HepG2 (cell line): ENCODE measurements around the gene ADSS1. TPM values are rescaled to one million over a fixed set of nuclear protein-coding genes. Genes with fewer than 3 reads are reported as not detected.

Experiments
- AHR ChIP-seq: IDR thresholded peaks from 2 replicates; pipeline ENCODE4 v1.6.1; 2018; ENCODE audit warnings: missing genetic modification reagents, missing compliant biosample characterization
- ARNTL ChIP-seq: sonication (generic); formaldehyde crosslinking; IDR thresholded peaks from 2 replicates; pipeline ENCODE4 v1.4.0; 2020; ENCODE audit warnings: mild to moderate bottlenecking, missing genetic modification reagents
- CBX1 ChIP-seq: IDR thresholded peaks from one replicate; pipeline ENCODE4 v1.6.1; 2016; ENCODE audit warnings: antibody characterized with exemption, low read depth
- CBX2 ChIP-seq, 2 experiments: fragments of 200-600 bp in 1 of 2; sonication (generic); formaldehyde crosslinking in 1 of 2; IDR thresholded peaks; 2 replicates each; pipeline versions ENCODE4 v1.7.0 to v1.8.1; 2018 to 2022; ENCODE audit warnings: low read depth in 2 of 2, low read length in 1 of 2, mild to moderate bottlenecking in 1 of 2, missing genetic modification reagents in 1 of 2
- DPF2 ChIP-seq: sonication (generic); formaldehyde crosslinking; IDR thresholded peaks from 2 replicates; pipeline ENCODE4 v1.4.0; 2020; ENCODE audit warnings: mild to moderate bottlenecking, low read depth, missing genetic modification reagents, borderline replicate concordance
- EHMT2 ChIP-seq: fragments of 200-600 bp; sonication (generic); IDR thresholded peaks from 2 replicates; pipeline ENCODE4 v1.7.0; 2017; ENCODE audit warnings: antibody characterized with exemption, low read depth, low read length, borderline replicate concordance
- GABPA ChIP-seq, 2 experiments: IDR thresholded peaks; 2 replicates each; pipeline ENCODE4 v1.6.1; 2011 to 2016; ENCODE audit warnings: low read depth in 2 of 2, low read length in 1 of 2, missing biosample characterization in 1 of 2, missing genetic modification characterization in 1 of 2
- GTF3A ChIP-seq: sonication (generic); formaldehyde crosslinking; conservative IDR thresholded peaks from 2 replicates; pipeline ENCODE4 v1.4.0; 2020; ENCODE audit warnings: mild to moderate bottlenecking, missing genetic modification reagents
- GZF1 ChIP-seq: sonication (generic); formaldehyde crosslinking; IDR thresholded peaks from 2 replicates; pipeline ENCODE4 v1.5.1; 2020; ENCODE audit warnings: mild to moderate bottlenecking, missing genetic modification reagents
- JARID2 ChIP-seq: sonication (generic); formaldehyde crosslinking; IDR thresholded peaks from 2 replicates; pipeline ENCODE4 v1.8.1; 2023; ENCODE audit warnings: missing genetic modification reagents, inconsistent platforms; ENCODE audit not compliant: insufficient replicate concordance
- MAFG ChIP-seq: sonication (generic); formaldehyde crosslinking; IDR thresholded peaks from 2 replicates; pipeline ENCODE4 v1.5.1; 2020; ENCODE audit warnings: mild to moderate bottlenecking, missing genetic modification reagents
- NFKBIZ ChIP-seq: IDR thresholded peaks from 2 replicates; pipeline ENCODE4 v1.6.1; 2018; ENCODE audit warnings: missing genetic modification reagents, missing compliant biosample characterization
- NFRKB ChIP-seq: fragments of 450-650 bp; IDR thresholded peaks from 2 replicates; pipeline ENCODE4 v1.6.1; 2017
- POLR2AphosphoS2 ChIP-seq: IDR thresholded peaks from 2 replicates; pipeline ENCODE4 v1.6.1; 2011; ENCODE audit warnings: low read depth, low read length, improper control_type of control experiment
- RFX5 ChIP-seq: IDR thresholded peaks from 2 replicates; pipeline ENCODE4 v1.6.1; 2011; ENCODE audit warnings: low read depth, low read length, improper control_type of control experiment
- RNF2 ChIP-seq: fragments of 450-650 bp; conservative IDR thresholded peaks from 2 replicates; pipeline ENCODE4 v1.6.1; 2016; ENCODE audit warnings: low read depth
- SAFB2 ChIP-seq: sonication (generic); formaldehyde crosslinking; IDR thresholded peaks from 2 replicates; pipeline ENCODE4 v1.5.1; 2020; ENCODE audit warnings: missing genetic modification reagents, low read depth, mild to moderate bottlenecking, borderline replicate concordance
- SETDB1 ChIP-seq: sonication (generic); formaldehyde crosslinking; IDR thresholded peaks from 2 replicates; pipeline ENCODE4 v1.5.1; 2020; ENCODE audit warnings: missing genetic modification reagents, mild to moderate bottlenecking, borderline replicate concordance
- SIX1 ChIP-seq: sonication (generic); formaldehyde crosslinking; IDR thresholded peaks from 2 replicates; pipeline ENCODE4 v1.4.0; 2020; ENCODE audit warnings: missing genetic modification reagents, borderline replicate concordance
- SMARCE1 ChIP-seq: fragments of 450-650 bp; IDR thresholded peaks from 2 replicates; pipeline ENCODE4 v1.6.1; 2017; ENCODE audit warnings: borderline replicate concordance
- SOX6 ChIP-seq, 2 experiments: fragments of 450-650 bp in 1 of 2; sonication (generic) in 1 of 2; formaldehyde crosslinking in 1 of 2; IDR thresholded peaks; 2 replicates each; pipeline versions ENCODE4 v1.4.0 to v1.6.1; 2017 to 2020; ENCODE audit warnings: antibody characterized with exemption in 1 of 2, mild to moderate bottlenecking in 1 of 2, missing genetic modification reagents in 1 of 2
- SRSF9 ChIP-seq: fragments of 200-400 bp; formaldehyde crosslinking; IDR thresholded peaks from 2 replicates; pipeline ENCODE4 v1.6.1; 2018; ENCODE audit warnings: borderline replicate concordance, mild to moderate bottlenecking, low read depth, low read length; ENCODE audit not compliant: insufficient read depth, poor library complexity, severe bottlenecking
- TMF1 ChIP-seq: sonication (generic); formaldehyde crosslinking; IDR thresholded peaks from 2 replicates; pipeline ENCODE4 v1.8.1; 2022; ENCODE audit warnings: low read depth, missing genetic modification reagents
- ZFX ChIP-seq: sonication (generic); formaldehyde crosslinking; IDR thresholded peaks from 2 replicates; pipeline ENCODE4 v1.4.0; 2020; ENCODE audit warnings: mild to moderate bottlenecking, low read depth, missing genetic modification reagents, moderate library complexity
- ZNF331 ChIP-seq: sonication (generic); formaldehyde crosslinking; IDR thresholded peaks from 2 replicates; pipeline ENCODE4 v1.4.0; 2020; ENCODE audit warnings: missing genetic modification reagents
- ZNF816 ChIP-seq: sonication (generic); formaldehyde crosslinking; IDR thresholded peaks from 2 replicates; pipeline ENCODE4 v1.8.0; 2022; ENCODE audit warnings: missing genetic modification reagents, mild to moderate bottlenecking, borderline replicate concordance
- ZNF83 ChIP-seq: sonication (generic); formaldehyde crosslinking; IDR thresholded peaks from 2 replicates; pipeline ENCODE4 v1.4.0; 2020; ENCODE audit warnings: missing genetic modification reagents, mild to moderate bottlenecking, borderline replicate concordance
- ZNF878 ChIP-seq: sonication (generic); formaldehyde crosslinking; IDR thresholded peaks from 2 replicates; pipeline ENCODE4 v1.8.1; 2023; ENCODE audit warnings: mild to moderate bottlenecking, missing genetic modification reagents, moderate library complexity
- ZSCAN31 ChIP-seq: sonication (generic); formaldehyde crosslinking; IDR thresholded peaks from 2 replicates; pipeline ENCODE4 v1.5.0; 2020; ENCODE audit warnings: low read depth, mild to moderate bottlenecking, missing genetic modification reagents
- polyA plus RNA-seq, 8 experiments: library from polyadenylated mRNA; depleted of rRNA in 3 of 8; stranded (reverse) in 7 of 8; unstranded in 1 of 8; fragments of >200 nt; fragmentation: Illumina TruSeq in 4 of 8; extraction: Trizol in 4 of 8; gene quantifications; 2 replicates each; pipeline versions ENCODE4 v1.2.1 to v1.2.3, GENCODE V29; 2011 to 2016; ENCODE audit warnings: low read depth in 4 of 8, missing spikeins in 1 of 8, mixed read lengths in 1 of 8; ENCODE audit not compliant: insufficient read depth in 1 of 8
- total RNA-seq, 5 experiments: library from RNA; depleted of rRNA; stranded (reverse); fragments of >200 nt; fragmentation: Illumina TruSeq; extraction: Trizol; gene quantifications; 2 replicates each; pipeline ENCODE4 v1.2.3, GENCODE V29; 2016; ENCODE audit warnings: low read depth in 1 of 5
- TF ChIP-seq, protein P1 (sequence below): sonication (generic); formaldehyde crosslinking; IDR thresholded peaks from 2 replicates; pipeline ENCODE4 v1.4.0; 2020; ENCODE audit warnings: missing genetic modification reagents

ADSS1 gene
- total and polyA plus RNA-seq, 2 of the 13 experiments (the other 11 are each of a cell fraction or from before 2014, with no cell fraction given) = 1.0 to 36.7 TPM

DNA sequence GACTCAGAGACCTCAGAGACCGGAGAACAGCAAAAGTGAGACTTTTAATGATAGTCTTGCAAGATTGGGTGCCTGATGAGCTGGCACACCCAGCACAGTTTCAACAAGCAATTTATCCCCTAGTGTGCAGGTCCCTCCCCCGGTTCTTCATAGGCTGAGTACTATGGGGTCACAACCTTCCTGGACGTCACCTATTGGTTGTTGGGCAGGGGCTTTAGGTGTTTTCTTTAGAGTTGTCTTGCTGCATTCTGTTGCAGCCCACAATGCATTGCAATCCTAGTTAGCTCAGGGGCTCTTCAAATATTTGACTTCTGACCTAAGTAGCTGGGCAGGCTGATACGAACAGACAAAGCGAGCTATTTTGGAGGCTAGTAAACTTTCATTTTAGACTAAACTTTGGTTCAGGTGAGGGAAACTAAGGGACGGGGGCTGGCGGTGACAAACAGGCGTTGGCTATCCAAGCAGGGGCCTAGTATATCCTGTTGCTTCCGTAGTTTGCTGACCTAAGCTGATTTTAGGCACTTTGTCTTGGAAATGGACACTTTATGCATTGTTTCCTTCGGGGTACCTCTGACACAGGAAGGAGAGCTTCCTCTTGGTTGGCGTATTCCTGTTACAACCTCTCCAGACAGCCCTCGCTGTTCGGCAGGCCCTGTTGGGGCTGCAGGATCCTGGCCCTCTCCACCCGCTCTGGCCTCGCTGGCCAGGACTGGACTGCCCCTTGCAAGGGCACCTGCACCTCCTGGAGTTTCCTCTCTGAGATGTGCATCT, 43.0 kb downstream of the ADSS1 start (continued):
- TF ChIP-seq TMF1 = no peak; the same call in 1 of the 2 replicates
- 0 out of 2 replicates have a peak, but pooled peaks have one; percentile 36 for TF ChIP-seq NFKBIZ
- TF ChIP-seq GTF3A (CRISPR knock-in tag) = no peak
- TF ChIP-seq ARNTL = no peak
- TF ChIP-seq, protein P1, sequence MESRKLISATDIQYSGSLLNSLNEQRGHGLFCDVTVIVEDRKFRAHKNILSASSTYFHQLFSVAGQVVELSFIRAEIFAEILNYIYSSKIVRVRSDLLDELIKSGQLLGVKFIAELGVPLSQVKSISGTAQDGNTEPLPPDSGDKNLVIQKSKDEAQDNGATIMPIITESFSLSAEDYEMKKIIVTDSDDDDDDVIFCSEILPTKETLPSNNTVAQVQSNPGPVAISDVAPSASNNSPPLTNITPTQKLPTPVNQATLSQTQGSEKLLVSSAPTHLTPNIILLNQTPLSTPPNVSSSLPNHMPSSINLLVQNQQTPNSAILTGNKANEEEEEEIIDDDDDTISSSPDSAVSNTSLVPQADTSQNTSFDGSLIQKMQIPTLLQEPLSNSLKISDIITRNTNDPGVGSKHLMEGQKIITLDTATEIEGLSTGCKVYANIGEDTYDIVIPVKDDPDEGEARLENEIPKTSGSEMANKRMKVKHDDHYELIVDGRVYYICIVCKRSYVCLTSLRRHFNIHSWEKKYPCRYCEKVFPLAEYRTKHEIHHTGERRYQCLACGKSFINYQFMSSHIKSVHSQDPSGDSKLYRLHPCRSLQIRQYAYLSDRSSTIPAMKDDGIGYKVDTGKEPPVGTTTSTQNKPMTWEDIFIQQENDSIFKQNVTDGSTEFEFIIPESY = no peak
- TF ChIP-seq RFX5 = peak; percentile 30; the same call in 1 of the 2 replicates
- TF ChIP-seq SRSF9 = no peak
- TF ChIP-seq ZNF83 (CRISPR knock-in tag) = no peak
- TF ChIP-seq MAFG (CRISPR knock-in tag) = peak; percentile 43; the same call in 1 of the 2 replicates
- TF ChIP-seq GZF1 (CRISPR knock-in tag) = 0 out of 2 replicates have a peak, but pooled peaks have one; percentile 44
- TF ChIP-seq AHR (CRISPR knock-in tag) = no peak
- TF ChIP-seq ZNF878 (CRISPR knock-in tag) = no peak
- TF ChIP-seq SETDB1 (CRISPR knock-in tag) = no peak
- TF ChIP-seq RNF2 = no peak
- TF ChIP-seq NFRKB = no peak
- TF ChIP-seq SMARCE1 = no peak
- no peak for TF ChIP-seq JARID2
- TF ChIP-seq SAFB2 (CRISPR knock-in tag) = no peak; the same call in 1 of the 2 replicates
- TF ChIP-seq ZNF331 (CRISPR knock-in tag) = 0 out of 2 replicates have a peak, but pooled peaks have one; percentile 48
- no peak for TF ChIP-seq POLR2AphosphoS2
- TF ChIP-seq ZFX (CRISPR knock-in tag) = peak; percentile 71
- peak; percentile 41 for TF ChIP-seq SIX1 (CRISPR knock-in tag)
- TF ChIP-seq EHMT2 = no peak
- no peak for TF ChIP-seq DPF2 (CRISPR knock-in tag)
- no peak for TF ChIP-seq CBX2 (IDR thresholded peaks at IDR 0.05; ENCODE audit: low read depth, low read length)
- TF ChIP-seq CBX2 (CRISPR knock-in tag; IDR thresholded peaks at IDR 0.05; ENCODE audit: low read depth) = no peak
- 0 out of 2 replicates have a peak, but pooled peaks have one; percentile 48 for TF ChIP-seq ZSCAN31
- peak; percentile 73; the same call in 1 of the 2 replicates for TF ChIP-seq ZNF816
- no peak for TF ChIP-seq SOX6 (IDR thresholded peaks at IDR 0.05)
- peak; percentile 60 for TF ChIP-seq SOX6 (CRISPR knock-in tag; IDR thresholded peaks at IDR 0.05)
- peak; percentile 63 for TF ChIP-seq CBX1
- no peak for TF ChIP-seq GABPA (IDR thresholded peaks at IDR 0.05; ENCODE audit: low read depth, low read length)
- peak; percentile 47; the same call in 1 of the 2 replicates for TF ChIP-seq GABPA (CRISPR knock-in tag; IDR thresholded peaks at IDR 0.05; ENCODE audit: low read depth)
